Measurements from ENCODE around the gene SLC4A7.
A peak's percentile ranks its signal among the peaks of the same experiment; 100 is the strongest.

Gene SLC4A7

GRCh38 chr3:27485866-27486265 lies 1.7 kb upstream of the SLC4A7 start:
- Histone ChIP-seq H3K4me2 (ENCODE audit: low read length) (no peak overlapping the region), H2BK5ac (ENCODE audit: low read length) (no peak overlapping the region), H3K4ac (ENCODE audit: low read depth, low read length) (no peak overlapping the region), H3K36me3 (ENCODE audit: control insufficient read depth, insufficient read depth, low read length) (no peaks in the 10 kb centered on the region), H3K27me3 (ENCODE audit: insufficient read depth, low read length, poor library complexity) (no peaks in the 10 kb centered on the region), H3K56ac (ENCODE audit: low read length) (no peak overlapping the region), H2BK120ac (ENCODE audit: low read depth, low read length) (no peak overlapping the region), H3K4me1 (ENCODE audit: control insufficient read depth, low read depth, low read length) (no peaks in the 10 kb centered on the region), H4K5ac (ENCODE audit: low read length) (no peak overlapping the region), H3K23ac (ENCODE audit: low read length) (no peak overlapping the region), H3K4me3 (ENCODE audit: low read length) (no peak overlapping the region), H3K79me1 (ENCODE audit: low read length) (no peaks in the 10 kb centered on the region), H2AK5ac (ENCODE audit: low read length) (no peak overlapping the region), H3K9ac (ENCODE audit: low read length) (no peak overlapping the region), H3K79me2 (ENCODE audit: control insufficient read depth, insufficient read depth, low read length) (peaks cover 30% of the 10 kb centered on the region), H2BK15ac (replicated peaks; ENCODE audit: low read depth) (no peak overlapping the region), H3K27ac (ENCODE audit: low read depth, low read length) (no peak overlapping the region), H4K8ac (ENCODE audit: low read depth, low read length) (no peak overlapping the region), H3K18ac (ENCODE audit: low read length) (no peak overlapping the region)
- WGBS (ENCODE audit: extremely low coverage, insufficient coverage, low lambda C conversion rate) = no CpG with 5 or more reads among the region's 5 CpGs
- DNase-seq = no peak

- no peaks in the 10 kb centered on the region for H3K4me1 ChIP-seq (ENCODE audit: control insufficient read depth, low read depth, low read length)
- peak; percentile 82 for DNase-seq
- H3K36me3 ChIP-seq (ENCODE audit: control insufficient read depth, insufficient read depth, low read length) = no peaks in the 10 kb centered on the region
- H3K18ac ChIP-seq (ENCODE audit: low read length) = peak overlapping the region; percentile 97
- no peak overlapping the region for H4K5ac ChIP-seq (ENCODE audit: low read length)
- H3K4me3 ChIP-seq (ENCODE audit: low read length) = peak overlapping the region; percentile 69
- H3K9ac ChIP-seq (ENCODE audit: low read length) = peak overlapping the region; percentile 83
- H3K79me1 ChIP-seq (ENCODE audit: low read length) = no peaks in the 10 kb centered on the region
- H2BK120ac ChIP-seq (ENCODE audit: low read depth, low read length) = no peak overlapping the region
- H3K23ac ChIP-seq (ENCODE audit: low read length) = peak overlapping the region; percentile 15
- H3K27me3 ChIP-seq (ENCODE audit: insufficient read depth, low read length, poor library complexity) = no peaks in the 10 kb centered on the region
- WGBS (ENCODE audit: extremely low coverage, insufficient coverage, low lambda C conversion rate) = no CpG with 5 or more reads among the region's 75 CpGs
- peak overlapping the region; percentile 96 for H3K27ac ChIP-seq (ENCODE audit: low read depth, low read length)
- H2AK5ac ChIP-seq (ENCODE audit: low read length) = no peak overlapping the region
- H3K4me2 ChIP-seq (ENCODE audit: low read length) = peak overlapping the region; percentile 66
- peaks cover 54% of the 10 kb centered on the region for H3K79me2 ChIP-seq (ENCODE audit: control insufficient read depth, insufficient read depth, low read length)
- H2BK15ac ChIP-seq (replicated peaks; ENCODE audit: low read depth) = no peak overlapping the region
- peak overlapping the region; percentile 95 for H3K56ac ChIP-seq (ENCODE audit: low read length)
- H2BK5ac ChIP-seq (ENCODE audit: low read length) = peak overlapping the region; percentile 4
- H4K8ac ChIP-seq (ENCODE audit: low read depth, low read length) = no peak overlapping the region
- H3K4ac ChIP-seq (ENCODE audit: low read depth, low read length) = peak overlapping the region; percentile 90
Observed at GRCh38 chr3:27483117-27484014, 818 bp downstream of the SLC4A7 start.

GRCh38 chr3:27479806-27480543 lies 4.2 kb downstream of the SLC4A7 start:
- H3K56ac ChIP-seq (ENCODE audit: low read length) = no peak overlapping the region
- no peak overlapping the region for H4K5ac ChIP-seq (ENCODE audit: low read length)
- no peak overlapping the region for H3K18ac ChIP-seq (ENCODE audit: low read length)
- H3K9ac ChIP-seq (ENCODE audit: low read length) = no peak overlapping the region
- no peaks in the 10 kb centered on the region for H3K36me3 ChIP-seq (ENCODE audit: control insufficient read depth, insufficient read depth, low read length)
- peaks cover 82% of the 10 kb centered on the region for H3K79me2 ChIP-seq (ENCODE audit: control insufficient read depth, insufficient read depth, low read length)
- no CpG with 5 or more reads among the region's 2 CpGs for WGBS (ENCODE audit: extremely low coverage, insufficient coverage, low lambda C conversion rate)
- H3K27me3 ChIP-seq (ENCODE audit: insufficient read depth, low read length, poor library complexity) = no peaks in the 10 kb centered on the region
- no peak overlapping the region for H3K23ac ChIP-seq (ENCODE audit: low read length)
- H2BK5ac ChIP-seq (ENCODE audit: low read length) = no peak overlapping the region
- H3K27ac ChIP-seq (ENCODE audit: low read depth, low read length) = no peak overlapping the region
- H2AK5ac ChIP-seq (ENCODE audit: low read length) = no peak overlapping the region
- no peak overlapping the region for H3K4me2 ChIP-seq (ENCODE audit: low read length)
- DNase-seq = no peak
- H4K8ac ChIP-seq (ENCODE audit: low read depth, low read length) = no peak overlapping the region
- H3K4me1 ChIP-seq (ENCODE audit: control insufficient read depth, low read depth, low read length) = no peaks in the 10 kb centered on the region
- H3K4me3 ChIP-seq (ENCODE audit: low read length) = no peak overlapping the region
- H2BK15ac ChIP-seq (replicated peaks; ENCODE audit: low read depth) = no peak overlapping the region
- no peak overlapping the region for H3K4ac ChIP-seq (ENCODE audit: low read depth, low read length)
- no peak overlapping the region for H2BK120ac ChIP-seq (ENCODE audit: low read depth, low read length)
- H3K79me1 ChIP-seq (ENCODE audit: low read length) = no peaks in the 10 kb centered on the region

- Histone ChIP-seq H3K4me1 (ENCODE audit: control insufficient read depth, low read depth, low read length) (no peaks in the 10 kb centered on the region), H2BK120ac (ENCODE audit: low read depth, low read length) (no peak overlapping the region), H3K18ac (ENCODE audit: low read length) (no peak overlapping the region), H3K79me1 (ENCODE audit: low read length) (no peaks in the 10 kb centered on the region), H3K23ac (ENCODE audit: low read length) (no peak overlapping the region), H3K9ac (ENCODE audit: low read length) (no peak overlapping the region), H4K8ac (ENCODE audit: low read depth, low read length) (no peak overlapping the region), H3K79me2 (ENCODE audit: control insufficient read depth, insufficient read depth, low read length) (peaks cover 71% of the 10 kb centered on the region), H2BK15ac (replicated peaks; ENCODE audit: low read depth) (no peak overlapping the region), H3K4me2 (ENCODE audit: low read length) (no peak overlapping the region), H2BK5ac (ENCODE audit: low read length) (no peak overlapping the region), H3K4me3 (ENCODE audit: low read length) (no peak overlapping the region), H2AK5ac (ENCODE audit: low read length) (no peak overlapping the region), H3K4ac (ENCODE audit: low read depth, low read length) (no peak overlapping the region), H3K36me3 (ENCODE audit: control insufficient read depth, insufficient read depth, low read length) (no peaks in the 10 kb centered on the region), H3K27me3 (ENCODE audit: insufficient read depth, low read length, poor library complexity) (no peaks in the 10 kb centered on the region), H3K56ac (ENCODE audit: low read length) (no peak overlapping the region), H4K5ac (ENCODE audit: low read length) (no peak overlapping the region), H3K27ac (ENCODE audit: low read depth, low read length) (no peak overlapping the region)
- no peak for DNase-seq
- WGBS (ENCODE audit: extremely low coverage, insufficient coverage, low lambda C conversion rate) = no CpG with 5 or more reads among the region's 6 CpGs
Observed at GRCh38 chr3:27471923-27472550, 12.1 kb downstream of the SLC4A7 start.

GRCh38 chr3:27468283-27468886 lies 15.8 kb downstream of the SLC4A7 start:
- H3K4me3 ChIP-seq (ENCODE audit: low read length) = no peak overlapping the region
- H4K8ac ChIP-seq (ENCODE audit: low read depth, low read length) = no peak overlapping the region
- WGBS (ENCODE audit: extremely low coverage, insufficient coverage, low lambda C conversion rate) = no CpG with 5 or more reads among the region's 5 CpGs
- H3K4ac ChIP-seq (ENCODE audit: low read depth, low read length) = no peak overlapping the region
- H4K5ac ChIP-seq (ENCODE audit: low read length) = no peak overlapping the region
- no peak overlapping the region for H2BK120ac ChIP-seq (ENCODE audit: low read depth, low read length)
- no peak overlapping the region for H3K27ac ChIP-seq (ENCODE audit: low read depth, low read length)
- H3K79me2 ChIP-seq (ENCODE audit: control insufficient read depth, insufficient read depth, low read length) = peaks cover 71% of the 10 kb centered on the region
- H2AK5ac ChIP-seq (ENCODE audit: low read length) = no peak overlapping the region
- no peaks in the 10 kb centered on the region for H3K4me1 ChIP-seq (ENCODE audit: control insufficient read depth, low read depth, low read length)
- H2BK5ac ChIP-seq (ENCODE audit: low read length) = no peak overlapping the region
- no peak overlapping the region for H3K18ac ChIP-seq (ENCODE audit: low read length)
- DNase-seq = no peak
- H3K27me3 ChIP-seq (ENCODE audit: insufficient read depth, low read length, poor library complexity) = no peaks in the 10 kb centered on the region
- H3K23ac ChIP-seq (ENCODE audit: low read length) = no peak overlapping the region
- no peak overlapping the region for H3K9ac ChIP-seq (ENCODE audit: low read length)
- H3K56ac ChIP-seq (ENCODE audit: low read length) = no peak overlapping the region
- no peaks in the 10 kb centered on the region for H3K36me3 ChIP-seq (ENCODE audit: control insufficient read depth, insufficient read depth, low read length)
- peaks cover 2% of the 10 kb centered on the region for H3K79me1 ChIP-seq (ENCODE audit: low read length)
- no peak overlapping the region for H2BK15ac ChIP-seq (replicated peaks; ENCODE audit: low read depth)
- H3K4me2 ChIP-seq (ENCODE audit: low read length) = no peak overlapping the region

Data from mesendoderm (in vitro differentiated cells).